ENCODE results near the gene UPK3A.

UPK3A gene

DNA sequence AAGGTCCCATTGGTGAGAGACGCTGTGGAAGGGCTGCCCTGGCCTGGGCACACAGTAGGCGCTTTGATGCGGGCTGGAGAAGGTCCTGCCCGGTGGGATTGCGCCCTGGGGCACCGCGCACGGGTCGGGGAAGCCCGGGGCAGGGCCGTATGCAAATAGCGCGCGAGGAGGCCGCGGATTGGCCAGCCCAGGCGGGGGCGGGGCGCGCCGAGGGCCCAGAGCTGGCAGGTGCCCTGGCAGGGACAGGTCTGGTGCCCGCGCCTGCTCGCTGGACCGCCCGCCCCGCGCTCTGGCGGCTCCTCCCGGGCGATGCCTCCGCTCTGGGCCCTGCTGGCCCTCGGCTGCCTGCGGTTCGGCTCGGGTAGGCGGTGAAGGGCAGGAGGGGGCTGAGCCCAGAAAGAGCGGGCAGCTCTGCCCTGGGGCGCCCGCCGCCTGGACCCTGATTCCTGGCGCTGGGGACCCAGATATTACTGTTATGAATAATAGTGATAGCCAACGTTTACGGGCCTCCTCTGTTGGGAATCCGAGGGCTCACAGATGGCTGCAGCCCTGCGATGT lies at the start of gene UPK3A:
UPK3A (plus strand) TSS at position 245 of the 558 bp plus-strand sequence; CDS start at position 310, 65 bp downstream.
- in situ Hi-C loops (cut with MboI; ENCODE audit: low sequenced_read_pairs), result no loop called here

DNA sequence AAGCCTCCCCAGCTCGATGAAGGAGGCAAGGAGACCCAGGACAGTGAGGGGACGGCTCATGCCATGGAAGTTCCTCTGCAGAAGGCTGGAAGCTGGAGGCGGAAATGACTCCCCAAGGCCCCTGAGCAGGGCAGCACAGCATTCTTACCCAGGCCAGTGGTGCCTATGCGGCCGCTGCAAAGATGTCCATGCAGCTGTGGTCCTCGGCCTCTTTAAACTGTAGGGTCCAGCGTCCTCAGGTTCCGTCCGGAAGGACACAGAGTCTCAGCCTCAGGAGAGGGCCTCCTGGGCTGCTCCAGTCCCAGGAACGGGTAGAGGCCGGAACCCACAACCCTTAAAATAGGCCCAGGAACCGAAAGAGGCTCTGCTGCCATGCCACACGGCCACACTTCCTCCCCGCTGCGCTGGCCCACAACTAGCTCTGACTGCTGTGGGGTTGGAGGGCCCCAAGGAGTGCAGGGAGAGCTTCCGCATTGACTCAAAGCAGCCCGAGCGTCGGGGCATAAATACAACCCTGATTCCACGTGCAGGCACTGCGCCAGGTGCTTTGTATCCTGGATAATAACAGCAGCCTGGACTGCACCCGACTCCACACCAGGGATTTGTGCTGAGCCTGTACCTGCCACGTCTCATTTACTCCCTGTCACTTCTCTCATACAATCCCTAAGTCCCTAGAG lies 49.5 kb upstream of the UPK3A start:
- in situ Hi-C loops (cut with MboI; ENCODE audit: low sequenced_read_pairs), result no loop called here

GRCh38 chr22:45235851-45236342 lies 48.9 kb upstream of the UPK3A start:
- in situ Hi-C loops (cut with MboI; ENCODE audit: low sequenced_read_pairs), result no loop called here

DNA sequence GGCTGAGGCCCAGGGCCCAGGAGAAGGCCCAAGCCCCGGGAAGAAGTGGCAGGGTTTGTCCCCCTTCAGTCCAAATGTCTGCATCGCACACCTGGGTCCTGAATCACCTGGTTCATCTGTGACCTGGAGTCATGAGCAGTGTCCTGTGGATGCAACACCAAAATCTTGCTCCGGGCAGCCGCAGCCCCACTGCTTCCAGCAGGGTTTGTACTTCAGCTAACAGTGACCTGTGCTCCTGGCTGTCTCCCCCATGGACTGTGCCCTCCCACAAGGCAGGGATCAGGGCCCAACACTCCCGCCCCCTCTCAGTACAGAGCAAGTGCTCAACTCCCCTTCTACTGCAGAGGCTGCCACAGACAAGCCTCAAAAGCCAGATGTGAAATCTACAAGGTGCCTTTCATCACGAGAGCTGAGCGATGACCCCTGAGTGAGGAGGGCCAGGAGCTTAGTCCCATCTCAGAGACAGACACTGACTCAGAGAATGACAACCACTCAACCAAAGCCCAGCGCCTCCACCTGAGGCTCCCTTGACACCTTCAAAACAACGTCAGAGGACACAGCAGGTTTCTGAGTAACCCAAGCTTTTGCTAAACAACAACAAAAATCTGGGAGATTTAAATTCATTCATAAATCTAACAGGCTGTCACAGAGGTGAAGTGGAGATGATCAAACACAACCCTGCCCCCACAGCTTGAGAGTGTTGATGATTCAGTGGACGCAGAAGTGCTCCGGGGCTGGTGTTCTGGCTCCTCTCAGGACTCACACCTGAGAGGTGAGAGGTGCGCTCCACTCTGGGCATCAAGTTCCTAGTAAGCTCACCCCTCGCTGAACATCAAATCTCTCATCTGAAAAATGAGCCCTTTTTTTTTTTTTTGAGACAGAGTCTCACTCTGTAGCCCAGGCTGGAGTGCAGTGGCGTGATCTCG lies 47.4 kb upstream of the UPK3A start:
- in situ Hi-C loops (cut with MboI; ENCODE audit: low sequenced_read_pairs), result no loop called here

DNA sequence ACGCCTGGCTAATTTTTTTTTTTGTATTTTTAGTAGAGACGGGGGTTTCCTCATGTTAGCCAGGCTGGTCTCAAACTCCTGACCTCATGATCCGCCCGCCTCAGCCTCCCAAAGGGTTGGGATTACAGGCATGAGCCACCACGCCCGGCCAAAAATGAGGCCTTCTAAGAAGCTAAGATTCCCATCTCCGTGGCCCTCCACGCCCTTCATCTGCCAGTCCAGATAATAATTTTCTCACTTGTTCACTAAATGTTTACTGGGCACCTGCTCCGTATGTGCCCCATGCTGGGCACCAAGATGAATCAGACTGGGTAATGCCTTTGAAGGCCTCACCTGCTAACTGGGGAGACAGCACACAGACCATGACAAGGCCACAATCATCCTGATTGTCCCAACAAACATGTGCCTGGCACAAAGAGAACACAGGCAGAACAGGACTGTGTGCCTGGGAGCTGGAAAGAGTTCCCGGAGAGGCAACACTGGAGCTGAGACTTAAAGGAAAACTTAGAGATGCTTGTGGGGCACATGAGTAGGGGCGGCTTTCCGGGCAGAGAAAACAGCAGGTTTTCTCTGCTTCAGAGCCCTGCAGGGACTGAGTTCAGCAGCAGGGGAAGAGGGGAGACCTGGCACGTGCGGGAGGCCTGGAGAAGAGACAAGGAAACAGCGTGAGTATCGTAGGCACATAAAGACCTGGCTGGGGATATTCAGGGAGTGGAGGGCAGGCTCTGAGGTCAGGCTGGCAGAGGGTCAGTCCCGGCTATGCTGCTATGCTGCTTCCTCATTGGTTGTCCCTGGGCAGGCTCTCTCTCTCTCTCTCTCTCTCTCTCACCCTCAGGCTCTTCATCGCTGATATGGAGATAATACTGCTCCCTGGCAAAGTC lies 46.4 kb upstream of the UPK3A start:
- in situ Hi-C loops (cut with MboI; ENCODE audit: low sequenced_read_pairs), result no loop called here

- in situ Hi-C loops (cut with MboI; ENCODE audit: low sequenced_read_pairs), result no loop called here
Measured at GRCh38 chr22:45238957-45239680, 45.6 kb upstream of the UPK3A start.

- in situ Hi-C loops (cut with MboI; ENCODE audit: low sequenced_read_pairs), result no loop called here
Measured at GRCh38 chr22:45239681-45240051, 45.1 kb upstream of the UPK3A start.

- in situ Hi-C loops (cut with MboI; ENCODE audit: low sequenced_read_pairs), result no loop called here
Measured at GRCh38 chr22:45240104-45240809, 44.5 kb upstream of the UPK3A start.

DNA sequence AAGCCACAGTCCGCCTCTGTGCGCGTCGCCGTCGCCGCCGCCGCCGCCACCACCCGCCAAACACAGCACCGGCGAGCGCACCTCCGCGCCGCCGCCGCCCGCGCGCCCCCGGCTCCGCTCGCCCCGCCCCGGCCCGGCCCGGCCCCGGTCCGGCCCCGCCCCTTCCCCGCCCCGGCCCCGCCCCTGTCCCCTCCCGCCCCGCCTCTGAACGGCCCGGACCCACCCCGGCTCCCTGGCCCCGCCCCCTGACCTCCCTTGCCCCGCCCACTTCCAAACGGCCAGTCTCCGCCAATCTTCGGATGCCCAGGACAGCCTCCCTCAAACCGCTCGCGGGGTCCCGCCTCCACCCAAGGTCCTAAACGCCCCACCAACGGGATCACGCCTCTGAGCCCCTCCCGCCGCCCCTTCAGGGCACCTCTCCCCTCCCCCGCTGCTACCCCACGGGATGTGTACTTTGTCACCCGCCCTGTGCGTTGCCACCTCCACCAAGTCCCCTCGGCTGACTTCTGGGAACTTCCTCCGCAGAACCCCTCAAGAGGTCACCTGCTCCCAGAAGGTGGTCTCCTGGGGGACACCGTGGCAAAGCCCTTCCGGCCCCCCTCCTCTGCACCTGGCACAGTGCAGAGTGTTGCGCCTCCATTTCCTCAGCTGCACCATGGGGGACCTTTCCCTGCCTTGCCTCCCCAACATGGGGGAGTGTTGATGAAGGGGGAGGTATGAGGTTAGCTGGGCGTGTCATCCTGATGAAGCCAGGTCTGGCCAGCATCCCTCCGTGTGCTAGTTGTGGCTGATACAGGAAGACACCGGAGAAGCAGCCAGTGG lies 43.7 kb upstream of the UPK3A start, which contains the start of gene KIAA0930:
KIAA0930 (minus strand) TSS at position 85 of the 822 bp plus-strand sequence. CDS start 191 bp downstream, outside the sequence.
- in situ Hi-C loops (cut with MboI; ENCODE audit: low sequenced_read_pairs), result no loop called here

DNA sequence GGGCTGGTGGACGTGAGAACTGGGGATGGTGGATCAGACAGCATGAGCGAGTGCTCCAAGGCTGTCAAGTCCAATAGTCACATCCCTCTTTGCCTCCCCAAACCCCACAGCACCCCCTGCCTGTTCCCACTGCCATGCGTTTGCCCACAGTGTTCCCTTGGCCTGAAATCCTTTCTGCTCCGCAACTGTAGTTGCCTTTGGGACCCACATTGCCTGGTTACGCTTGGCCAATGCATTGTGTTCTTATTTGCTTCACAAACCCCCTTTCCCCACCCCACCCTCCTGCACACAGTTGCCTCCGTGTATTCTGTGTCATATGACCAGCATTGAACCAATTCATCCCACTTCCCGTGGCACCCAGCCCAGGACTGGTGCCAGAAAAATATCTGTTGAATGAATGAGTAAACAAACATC lies 42.0 kb upstream of the UPK3A start:
- in situ Hi-C loops (cut with MboI; ENCODE audit: low sequenced_read_pairs), result no loop called here

DNA sequence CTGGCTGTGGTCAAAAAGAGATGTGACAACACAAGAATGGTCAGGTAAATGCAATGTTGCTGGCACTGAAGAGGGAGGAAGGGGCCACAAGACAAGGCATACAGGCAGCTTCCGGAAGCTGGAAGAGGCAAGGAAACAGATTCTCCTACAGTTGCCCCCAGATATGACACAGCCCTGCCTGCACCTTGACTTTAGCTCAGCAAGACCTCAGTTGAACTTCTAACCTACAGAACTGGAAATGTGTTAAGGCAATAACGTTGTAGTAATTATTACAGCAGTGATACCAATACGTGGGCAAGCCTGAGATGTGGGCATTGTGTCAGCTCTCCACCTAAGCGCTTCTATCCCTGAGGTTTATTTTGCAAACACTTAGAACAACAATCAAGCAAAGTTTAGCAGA lies 39.8 kb upstream of the UPK3A start:
- in situ Hi-C loops (cut with MboI; ENCODE audit: low sequenced_read_pairs), result no loop called here

DNA sequence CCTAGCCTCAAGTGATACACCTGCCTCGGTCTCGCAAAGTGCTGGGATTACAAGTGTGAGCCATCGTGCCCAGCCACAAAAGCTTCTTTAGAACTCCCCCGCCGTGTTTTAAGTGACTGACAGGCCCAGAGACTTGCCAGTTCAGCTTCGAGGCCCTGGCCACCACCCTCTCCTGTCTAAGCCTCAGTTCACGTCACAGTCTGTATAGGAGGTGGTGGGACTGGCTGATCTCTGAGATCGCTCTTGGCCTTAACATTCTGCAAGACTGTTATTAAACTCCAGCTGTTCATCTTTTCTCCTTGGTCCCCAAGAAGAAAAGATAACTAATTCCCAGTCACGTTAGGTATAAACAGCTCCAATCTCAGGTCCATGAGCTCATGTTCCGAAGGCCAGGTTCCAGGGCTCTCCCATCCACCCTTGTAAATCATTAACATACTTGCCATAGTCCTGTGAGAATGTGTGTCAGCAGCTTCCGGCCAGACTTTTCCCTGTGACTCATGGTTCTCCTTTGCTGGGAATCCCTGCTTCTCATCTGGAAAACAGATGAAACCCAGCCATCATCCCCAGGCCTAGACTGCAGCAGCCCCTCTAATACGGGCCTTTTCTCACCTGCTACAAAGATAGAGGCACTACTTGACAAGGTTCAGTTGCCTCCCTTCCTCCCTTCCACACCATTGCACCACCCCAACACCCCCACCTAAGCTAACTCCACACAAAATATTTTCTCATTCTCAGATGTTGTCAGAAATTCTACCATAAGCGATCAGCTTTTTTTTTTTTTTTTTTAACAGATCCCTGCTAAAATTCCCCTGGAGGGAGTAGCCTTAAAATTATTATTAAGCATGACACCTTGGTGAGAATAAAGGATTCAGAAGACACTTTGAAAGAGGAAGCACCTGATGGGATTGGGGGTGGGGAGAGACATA lies 38.4 kb upstream of the UPK3A start:
- in situ Hi-C loops (cut with MboI; ENCODE audit: low sequenced_read_pairs), result no loop called here

GRCh38 chr22:45248832-45249561 lies 35.8 kb upstream of the UPK3A start:
- in situ Hi-C loops (cut with MboI; ENCODE audit: low sequenced_read_pairs), result no loop called here

- in situ Hi-C loops (cut with MboI; ENCODE audit: low sequenced_read_pairs), result no loop called here
Measured at GRCh38 chr22:45251825-45252224, 32.9 kb upstream of the UPK3A start.

DNA sequence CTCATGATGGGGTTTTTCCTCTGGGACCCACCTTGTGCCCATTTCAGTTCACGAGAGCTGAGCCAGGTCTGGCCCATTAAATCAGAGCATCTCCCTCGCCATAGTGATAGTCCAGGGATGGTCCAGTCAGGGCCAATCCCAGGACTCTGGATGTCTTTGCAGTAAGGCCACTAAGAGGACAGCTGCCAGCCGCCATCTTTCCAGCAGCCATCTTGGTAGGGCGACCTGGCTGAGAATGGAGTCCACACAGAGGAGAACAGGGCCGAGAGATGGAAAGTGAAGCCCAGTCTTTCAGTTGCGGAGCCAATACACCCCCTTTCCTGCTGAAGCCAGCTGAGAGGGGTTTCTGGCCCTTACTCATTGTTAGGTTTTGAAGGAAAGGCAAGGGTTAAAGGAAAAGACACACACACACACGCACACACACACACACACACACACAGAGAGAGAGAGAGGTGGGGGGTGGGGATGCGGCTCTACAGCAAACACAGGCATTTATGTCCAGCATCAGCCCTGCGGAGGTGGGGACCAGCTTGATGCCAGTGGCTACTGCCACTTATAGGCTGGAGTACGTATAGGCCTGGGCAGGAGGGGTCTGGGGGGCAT lies 31.6 kb upstream of the UPK3A start:
- in situ Hi-C loops (cut with MboI; ENCODE audit: low sequenced_read_pairs), result no loop called here

- in situ Hi-C loops (cut with MboI; ENCODE audit: low sequenced_read_pairs), result no loop called here
Measured at GRCh38 chr22:45254388-45254787, 30.4 kb upstream of the UPK3A start.
